Neuronal stem cell (in vitro differentiated cells): ENCODE measurements around the gene KIF4A.
"Not testable (repeated sequence)": the region's sequence is repeated elsewhere in the genome, so short reads cannot be mapped to it uniquely, and the experiment has no call there.

ENCODE experiments used
- DNase-seq: peaks from one replicate; pipeline ENCODE4 v3.0.0-alpha.2; 2013; ENCODE audit warnings: low spot score
- H2AFZ ChIP-seq: one replicate; pipeline ENCODE4 v1.6.1; 2013; ENCODE audit warnings: mild to moderate bottlenecking, low read length, inconsistent platforms
- H2AK5ac ChIP-seq: 2 replicates; pipeline ENCODE4 v1.6.1; 2013; ENCODE audit warnings: low read depth, mild to moderate bottlenecking, inconsistent platforms, low read length, moderate library complexity, mixed read lengths
- H2BK120ac ChIP-seq: 2 replicates; pipeline ENCODE4 v1.6.1; 2013; ENCODE audit warnings: low read depth, mild to moderate bottlenecking, inconsistent platforms, low read length, moderate library complexity, mixed read lengths
- H2BK12ac ChIP-seq: one replicate; pipeline ENCODE4 v1.6.1; 2013; ENCODE audit warnings: low read length, inconsistent platforms
- H2BK15ac ChIP-seq: 2 replicates; pipeline ENCODE4 v1.6.1; 2013; ENCODE audit warnings: mild to moderate bottlenecking, low read length, inconsistent platforms, mixed read lengths
- H2BK5ac ChIP-seq: one replicate; pipeline ENCODE4 v1.6.1; 2013; ENCODE audit warnings: inconsistent platforms, mild to moderate bottlenecking, low read length, moderate library complexity
- H3K14ac ChIP-seq: one replicate; pipeline ENCODE4 v1.6.1; 2013; ENCODE audit warnings: low read length, inconsistent platforms
- H3K18ac ChIP-seq: 2 replicates; pipeline ENCODE4 v1.6.1; 2013; ENCODE audit warnings: low read length, inconsistent platforms
- H3K23ac ChIP-seq: 2 replicates; pipeline ENCODE4 v1.6.1; 2013; ENCODE audit warnings: low read depth, mild to moderate bottlenecking, mixed read lengths, low read length, inconsistent platforms; ENCODE audit not compliant: poor library complexity
- H3K27ac ChIP-seq: replicated peaks from 3 replicates; pipeline ENCODE4 v1.5.1; 2013; ENCODE audit warnings: low read length, inconsistent platforms
- H3K27me3 ChIP-seq, 3 experiments: 2 replicates each; pipeline ENCODE4 v1.6.1; 2013; ENCODE audit warnings: low read length in 3 of 3, mild to moderate bottlenecking in 2 of 3, inconsistent platforms in 1 of 3, low read depth in 1 of 3, mixed read lengths in 1 of 3, moderate library complexity in 1 of 3; ENCODE audit not compliant: control insufficient read depth in 3 of 3, insufficient read depth in 3 of 3
- H3K36me3 ChIP-seq, 2 donors: replicated peaks in 1 of 2; 2 replicates each; pipeline ENCODE4 v1.6.1; 2013; ENCODE audit warnings: low read length in 2 of 2; ENCODE audit not compliant: control insufficient read depth in 2 of 2, insufficient read depth in 2 of 2
- H3K4ac ChIP-seq: 2 replicates; pipeline ENCODE4 v1.6.1; 2013; ENCODE audit warnings: inconsistent platforms, mild to moderate bottlenecking, low read length, moderate library complexity
- H3K4me1 ChIP-seq, 2 donors: 1 replicate in 1 of 2; 2 replicates in 1 of 2; pipeline ENCODE4 v1.6.1; 2013; ENCODE audit warnings: low read length in 2 of 2, low read depth in 1 of 2; ENCODE audit not compliant: control insufficient read depth in 2 of 2, insufficient read depth in 1 of 2
- H3K4me2 ChIP-seq: one replicate; pipeline ENCODE4 v1.6.1; 2013; ENCODE audit warnings: mild to moderate bottlenecking, low read length, inconsistent platforms; ENCODE audit not compliant: insufficient read depth, poor library complexity, severe bottlenecking
- H3K4me3 ChIP-seq, 2 donors: 2 replicates each; pipeline ENCODE4 v1.5.1; 2013; ENCODE audit warnings: low read length in 2 of 2, mild to moderate bottlenecking in 2 of 2, inconsistent platforms in 1 of 2, moderate library complexity in 1 of 2
- H3K79me1 ChIP-seq: one replicate; pipeline ENCODE4 v1.6.1; 2013; ENCODE audit warnings: low read depth, mild to moderate bottlenecking, inconsistent platforms, low read length, moderate library complexity
- H3K9ac ChIP-seq: one replicate; pipeline ENCODE4 v1.6.1; 2013; ENCODE audit warnings: mild to moderate bottlenecking, low read depth, low read length, inconsistent platforms; ENCODE audit not compliant: poor library complexity
- H3K9me3 ChIP-seq, 2 donors: replicated peaks in 1 of 2; 2 replicates each; pipeline versions ENCODE3 to v1.6.1; 2013; ENCODE audit warnings: low read length in 2 of 2, mild to moderate bottlenecking in 2 of 2, inconsistent platforms in 1 of 2, low read depth in 1 of 2, mixed read lengths in 1 of 2, moderate library complexity in 1 of 2; ENCODE audit not compliant: control insufficient read depth in 2 of 2, insufficient read depth in 1 of 2
- H4K8ac ChIP-seq: one replicate; pipeline ENCODE4 v1.6.1; 2013; ENCODE audit warnings: low read depth, mild to moderate bottlenecking, inconsistent platforms, low read length, moderate library complexity
- H4K91ac ChIP-seq: one replicate; pipeline ENCODE4 v1.6.1; 2013; ENCODE audit warnings: low read length, low read depth, mild to moderate bottlenecking, inconsistent platforms; ENCODE audit not compliant: poor library complexity
- WGBS, 2 donors: extraction: QIAGEN DNeasy Blood & Tissue Kit; methylation state at CpG; one replicate each; pipeline ENCODE4 v1.1.7; 2013; ENCODE audit warnings: missing lambda C conversion rate in 2 of 2, mixed read lengths in 1 of 2; ENCODE audit not compliant: insufficient read length in 2 of 2, insufficient replicate concordance in 1 of 2; ENCODE audit errors: extremely low coverage in 2 of 2; 5-methylcytosine and 5-hydroxymethylcytosine counted together

KIF4A gene

DNA sequence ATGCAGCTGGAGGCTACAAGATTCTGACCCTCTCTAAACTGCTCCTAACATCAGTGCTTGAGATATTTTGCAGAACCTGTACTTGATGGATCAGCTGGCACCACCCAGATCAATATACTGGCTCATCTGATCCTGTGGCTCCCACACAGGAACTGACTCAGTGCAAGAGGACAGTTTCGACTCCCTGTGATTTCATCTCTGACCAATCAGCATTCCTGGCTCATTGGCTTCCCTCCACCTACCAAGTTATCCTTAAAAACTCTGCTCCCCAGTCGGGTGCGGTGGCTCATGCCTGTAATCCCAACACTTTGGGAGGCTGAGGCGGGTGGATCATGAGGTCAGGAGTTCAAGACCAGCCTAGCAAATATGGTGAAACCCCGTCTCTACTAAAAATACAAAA is 46.3 kb upstream of the KIF4A start:
- H3K36me3 ChIP-seq, H3K4ac ChIP-seq, H4K91ac ChIP-seq, H4K8ac ChIP-seq, H3K4me2 ChIP-seq, H2BK12ac ChIP-seq, H2AFZ ChIP-seq, H3K9me3 ChIP-seq, DNase-seq, H2BK5ac ChIP-seq, H3K4me1 ChIP-seq, H2AK5ac ChIP-seq, H2BK15ac ChIP-seq, H3K27me3 ChIP-seq, H2BK120ac ChIP-seq, H3K4me3 ChIP-seq, H3K14ac ChIP-seq, H3K18ac ChIP-seq, H3K79me1 ChIP-seq, H3K9ac ChIP-seq, H3K23ac ChIP-seq, H3K27ac ChIP-seq: not testable (repeated sequence)
- no CpG with 5 or more reads among the region's 5 CpGs for WGBS, 2 donors

GRCh38 chrX:70244881-70245280 is 45.0 kb upstream of the KIF4A start:
- WGBS, 2 donors, result no CpG with 5 or more reads among the region's 6 CpGs
- Histone ChIP-seq H3K4ac (no peak overlapping the region), H3K18ac (no peak overlapping the region)

DNA sequence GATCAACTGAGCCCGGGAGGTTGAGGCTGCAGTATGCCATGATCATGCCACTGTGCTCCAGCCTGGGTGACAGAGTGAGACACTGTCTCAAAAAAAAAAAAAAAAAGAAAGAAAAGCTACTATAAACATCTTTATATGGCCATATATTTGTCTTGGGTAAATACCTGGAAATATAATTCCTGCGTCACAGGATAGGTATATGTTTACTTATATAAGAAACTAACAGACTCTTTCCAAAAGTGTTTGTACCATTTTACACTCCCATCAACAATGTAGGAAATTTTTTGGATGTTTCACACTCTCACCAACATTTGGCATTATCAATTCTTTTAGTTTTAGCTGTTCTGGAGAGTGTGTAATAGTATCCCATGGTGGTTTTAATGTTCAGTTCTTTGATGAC is 42.7 kb upstream of the KIF4A start:
- Histone ChIP-seq H2BK15ac (no peak overlapping the region), H3K9ac (no peak overlapping the region), H3K18ac (no peak overlapping the region), H4K8ac (no peak overlapping the region), H3K27ac (no peak overlapping the region), H3K27me3 (peaks cover 0 to 5% (median 0%) of the 10 kb centered on the region in 3 experiments), H2AFZ (no peak overlapping the region), H2BK5ac (no peak overlapping the region), H3K4me1 (no peaks in the 10 kb centered on the region), H3K9me3 (no peaks in the 10 kb centered on the region), H2BK12ac (no peak overlapping the region), H3K36me3 (no peaks in the 10 kb centered on the region), H3K4me2 (no peak overlapping the region), H2AK5ac (no peak overlapping the region), H3K14ac (no peak overlapping the region), H3K4me3 (no peak overlapping the region), H3K23ac (no peak overlapping the region), H2BK120ac (no peak overlapping the region), H4K91ac (no peak overlapping the region), H3K4ac (no peak overlapping the region), H3K79me1 (no peaks in the 10 kb centered on the region)
- DNase-seq, result no peak
- no CpG with 5 or more reads among the region's 2 CpGs for WGBS, 2 donors

More at GRCh38 chrX:70244881-70245280, 45.0 kb upstream of the KIF4A start:
- Histone ChIP-seq H3K36me3 (no peaks in the 10 kb centered on the region), H3K27me3 (peaks cover 0 to 5% (median 0%) of the 10 kb centered on the region in 3 experiments), H2BK5ac (no peak overlapping the region), H3K9ac (no peak overlapping the region), H4K91ac (no peak overlapping the region), H4K8ac (no peak overlapping the region), H3K79me1 (no peaks in the 10 kb centered on the region), H3K9me3 (no peaks in the 10 kb centered on the region), H2BK12ac (no peak overlapping the region), H3K4me2 (no peak overlapping the region), H3K4me3 (no peak overlapping the region), H2BK120ac (no peak overlapping the region), H3K14ac (no peak overlapping the region), H2AFZ (no peak overlapping the region), H3K27ac (no peak overlapping the region), H2AK5ac (no peak overlapping the region), H3K23ac (no peak overlapping the region), H3K4me1 (no peaks in the 10 kb centered on the region), H2BK15ac (no peak overlapping the region)
- DNase-seq, result no peak

GRCh38 chrX:70252491-70252890 is 37.4 kb upstream of the KIF4A start:
- no peak overlapping the region for H2BK120ac ChIP-seq

More at GRCh38 chrX:70252491-70252890, 37.4 kb upstream of the KIF4A start:
- no peaks in the 10 kb centered on the region for H3K9me3 ChIP-seq
- no peak overlapping the region for H4K8ac ChIP-seq
- H2BK12ac ChIP-seq, result no peak overlapping the region
- H3K14ac ChIP-seq, result no peak overlapping the region
- H3K79me1 ChIP-seq, result no peaks in the 10 kb centered on the region
- no peak overlapping the region for H3K4me3 ChIP-seq
- H3K18ac ChIP-seq, result no peak overlapping the region
- no peak overlapping the region for H3K23ac ChIP-seq
- no peak for DNase-seq
- H3K9ac ChIP-seq, result no peak overlapping the region
- no peaks in the 10 kb centered on the region for H3K27me3 ChIP-seq
- no peak overlapping the region for H2AK5ac ChIP-seq
- H3K36me3 ChIP-seq, result no peaks in the 10 kb centered on the region
- WGBS, 2 donors, result no CpG with 5 or more reads among the region's 2 CpGs
- no peaks in the 10 kb centered on the region for H3K4me1 ChIP-seq
- no peak overlapping the region for H3K27ac ChIP-seq
- no peak overlapping the region for H2BK15ac ChIP-seq
- no peak overlapping the region for H4K91ac ChIP-seq
- H2BK5ac ChIP-seq, result no peak overlapping the region
- H3K4me2 ChIP-seq, result no peak overlapping the region
- H3K4ac ChIP-seq, result no peak overlapping the region
- H2AFZ ChIP-seq, result no peak overlapping the region
